GM23338 (cell line): ENCODE results near the gene POLR3A.

ENCODE experiments used
- CREB1 ChIP-seq: fragments of 250-450 bp; sonication (Bioruptor Pico); IDR thresholded peaks from 2 replicates; pipeline ENCODE4 v1.5.0; 2020; ENCODE audit warnings: low read depth, mild to moderate bottlenecking, moderate library complexity
- CTCF ChIP-seq, 2 experiments: fragments of 200-600 bp in 1 of 2; sonication (generic) in 1 of 2; conservative IDR thresholded peaks; 2 replicates each; pipeline versions ENCODE4 v1.5.1 to v1.6.1; 2016 to 2017; ENCODE audit warnings: antibody characterized with exemption in 2 of 2, low read depth in 2 of 2, mild to moderate bottlenecking in 2 of 2, moderate library complexity in 1 of 2
- ETS1 ChIP-seq: IDR thresholded peaks from 2 replicates; pipeline ENCODE4 v1.6.1; 2016; ENCODE audit warnings: antibody characterized with exemption
- EZH2 ChIP-seq: fragments of 200-600 bp; sonication (generic); IDR thresholded peaks from one replicate; pipeline ENCODE4 v1.8.0; 2017; ENCODE audit warnings: antibody characterized with exemption, mild to moderate bottlenecking, low read depth; ENCODE audit not compliant: unreplicated experiment
- EZH2phosphoT487 ChIP-seq: fragments of 200-600 bp; sonication (generic); IDR thresholded peaks from one replicate; pipeline ENCODE4 v1.8.1; 2018; ENCODE audit warnings: antibody characterized with exemption; ENCODE audit not compliant: unreplicated experiment
- NANOG ChIP-seq: IDR thresholded peaks from 2 replicates; pipeline ENCODE4 v1.6.1; 2016; ENCODE audit warnings: antibody characterized with exemption, borderline replicate concordance
- POLR2AphosphoS5 ChIP-seq: IDR thresholded peaks from 2 replicates; pipeline ENCODE4 v1.6.1; 2016; ENCODE audit warnings: antibody characterized with exemption, low read depth
- REST ChIP-seq: IDR thresholded peaks from one replicate; pipeline ENCODE4 v1.6.1; 2018; ENCODE audit warnings: antibody characterized with exemption; ENCODE audit not compliant: unreplicated experiment
- STAT1 ChIP-seq: IDR thresholded peaks from one replicate; pipeline ENCODE4 v1.6.1; 2016; ENCODE audit warnings: antibody characterized with exemption; ENCODE audit not compliant: unreplicated experiment

- TF ChIP-seq CTCF (conservative IDR thresholded peaks at IDR 0.05; ENCODE audit: low read depth in 2 of 2) (no peak), EZH2 (no peak), NANOG (no peak), POLR2AphosphoS5 (no peak), STAT1 (no peak), CREB1 (CRISPR knock-in tag) (no peak), EZH2phosphoT487 (no peak), REST (no peak), ETS1 (no peak)
Observed at GRCh38 chr10:77922566-77923179, 106.6 kb downstream of the POLR3A start.
